ENCODE data around the gene TACC3. TPM values are rescaled to one million over a fixed set of nuclear protein-coding genes. Genes with fewer than 3 reads are reported as not detected.

Gene TACC3
- total RNA-seq, 4 donors from 2014 or later = 4.6 to 15.6 (median 7.3) TPM

- Histone ChIP-seq H3K27me3 (no peaks in the 10 kb centered on the region), H3K9me3 (no peaks in the 10 kb centered on the region), H3K4me3 (no peak overlapping the region), H3K27ac (no peak overlapping the region), H3K36me3 (no peaks in the 10 kb centered on the region), H3K4me1 (no peaks in the 10 kb centered on the region)
- no peak for DNase-seq
- no peak for TF ChIP-seq CTCF (IDR thresholded peaks at IDR 0.05)
- no peak for TF ChIP-seq POLR2A (IDR thresholded peaks at IDR 0.05)
- intact Hi-C loops (cut with DNase I; ENCODE audit: low total_unique reads) = no loop called here
These were observed 16.3 kb downstream of the TACC3 start for GRCh38 chr4:1737666-1738065.

GRCh38 chr4:1738410-1738809 lies 17.1 kb downstream of the TACC3 start:
- Histone ChIP-seq H3K9me3 (no peaks in the 10 kb centered on the region), H3K27ac (no peak overlapping the region), H3K27me3 (no peaks in the 10 kb centered on the region), H3K36me3 (no peaks in the 10 kb centered on the region), H3K4me1 (no peaks in the 10 kb centered on the region), H3K4me3 (no peak overlapping the region)
- no peak for TF ChIP-seq POLR2A (IDR thresholded peaks at IDR 0.05)
- no peak for TF ChIP-seq CTCF (IDR thresholded peaks at IDR 0.05)
- DNase-seq = no peak
- intact Hi-C loops (cut with DNase I; ENCODE audit: low total_unique reads) = no loop called here

- Histone ChIP-seq H3K27ac (no peak overlapping the region), H3K4me1 (no peaks in the 10 kb centered on the region), H3K4me3 (no peak overlapping the region), H3K9me3 (no peaks in the 10 kb centered on the region), H3K36me3 (no peaks in the 10 kb centered on the region), H3K27me3 (no peaks in the 10 kb centered on the region)
- TF ChIP-seq POLR2A (IDR thresholded peaks at IDR 0.05) (no peak), CTCF (IDR thresholded peaks at IDR 0.05) (no peak)
- intact Hi-C loops (cut with DNase I; ENCODE audit: low total_unique reads) = no loop called here
- DNase-seq = no peak
These were observed 18.0 kb downstream of the TACC3 start for GRCh38 chr4:1739358-1739757.

- Histone ChIP-seq H3K9me3 (no peaks in the 10 kb centered on the region), H3K27me3 (no peaks in the 10 kb centered on the region), H3K4me3 (no peak overlapping the region), H3K4me1 (no peaks in the 10 kb centered on the region), H3K27ac (no peak overlapping the region), H3K36me3 (no peaks in the 10 kb centered on the region)
- TF ChIP-seq POLR2A (IDR thresholded peaks at IDR 0.05) = no peak
- no peak for TF ChIP-seq CTCF (IDR thresholded peaks at IDR 0.05)
- intact Hi-C loops (cut with DNase I; ENCODE audit: low total_unique reads) = no loop called here
- DNase-seq = no peak
These were observed 18.8 kb downstream of the TACC3 start for GRCh38 chr4:1740021-1740545.

GRCh38 chr4:1741208-1741607 lies 19.9 kb downstream of the TACC3 start:
- intact Hi-C loops (cut with DNase I; ENCODE audit: low total_unique reads) = no loop called here
- no peaks in the 10 kb centered on the region for H3K36me3 ChIP-seq

More at GRCh38 chr4:1741208-1741607, 19.9 kb downstream of the TACC3 start:
- Histone ChIP-seq H3K9me3 (no peaks in the 10 kb centered on the region), H3K4me3 (no peak overlapping the region), H3K27me3 (no peaks in the 10 kb centered on the region), H3K4me1 (no peaks in the 10 kb centered on the region), H3K27ac (no peak overlapping the region)
- DNase-seq = no peak
- TF ChIP-seq CTCF (IDR thresholded peaks at IDR 0.05) (no peak), POLR2A (IDR thresholded peaks at IDR 0.05) (no peak)

Data from uterus (tissue), 4 donors.